Omental fat pad (tissue), 4 donors: Measurements from ENCODE around the gene NPPC. TPM values are rescaled to one million over a fixed set of nuclear protein-coding genes. Genes with fewer than 3 reads are reported as not detected.
A peak's percentile ranks its signal among the peaks of the same experiment; 100 is the strongest.

Source experiments
- ATAC-seq: fragments of 150-250 bp; one replicate; pipeline ENCODE4 v1.9.1; 2016; ENCODE audit warnings: mild to moderate bottlenecking, moderate library complexity; ENCODE audit not compliant: low FRiP score
- DNase-seq: peaks from one replicate; pipeline ENCODE4 v3.0.0-alpha.2; 2019; ENCODE audit warnings: low spot score
- CTCF ChIP-seq, 3 donors: fragments of 450-650 bp; IDR thresholded peaks; one replicate each; pipeline ENCODE4 v1.5.1; 2016 to 2017; ENCODE audit warnings: antibody characterized with exemption in 3 of 3, mild to moderate bottlenecking in 3 of 3, moderate library complexity in 2 of 3
- total RNA-seq, 4 donors: library from RNA; depleted of rRNA; stranded (reverse); fragments of >200 nt; gene quantifications; one replicate each; pipeline ENCODE4 v1.1.0, GENCODE V29; 2016

NPPC gene
- total RNA-seq, 4 donors from 2014 or later = not detected

DNA sequence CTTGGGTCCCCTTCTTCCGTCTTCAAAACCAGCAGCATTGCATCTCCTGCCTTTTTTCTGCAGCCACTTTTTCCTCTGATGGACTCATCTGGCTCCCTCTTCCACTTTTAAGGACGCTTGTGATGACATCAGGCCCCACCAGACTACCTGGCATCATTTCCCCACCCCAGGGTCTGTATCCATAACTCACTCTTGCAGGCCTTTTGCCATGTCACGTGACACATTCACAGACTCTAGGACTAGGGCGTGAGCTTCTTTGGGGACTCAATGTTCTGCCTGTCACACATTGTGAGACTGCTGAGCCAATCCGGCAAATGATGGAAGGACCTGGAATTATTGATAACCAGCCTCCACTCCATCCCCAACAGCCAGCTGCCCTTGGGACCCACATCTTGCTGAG lies 23.6 kb downstream of the NPPC start:
- no peak for ATAC-seq
- TF ChIP-seq CTCF (IDR thresholded peaks at IDR 0.05) = no peak
- DNase-seq = no peak

DNA sequence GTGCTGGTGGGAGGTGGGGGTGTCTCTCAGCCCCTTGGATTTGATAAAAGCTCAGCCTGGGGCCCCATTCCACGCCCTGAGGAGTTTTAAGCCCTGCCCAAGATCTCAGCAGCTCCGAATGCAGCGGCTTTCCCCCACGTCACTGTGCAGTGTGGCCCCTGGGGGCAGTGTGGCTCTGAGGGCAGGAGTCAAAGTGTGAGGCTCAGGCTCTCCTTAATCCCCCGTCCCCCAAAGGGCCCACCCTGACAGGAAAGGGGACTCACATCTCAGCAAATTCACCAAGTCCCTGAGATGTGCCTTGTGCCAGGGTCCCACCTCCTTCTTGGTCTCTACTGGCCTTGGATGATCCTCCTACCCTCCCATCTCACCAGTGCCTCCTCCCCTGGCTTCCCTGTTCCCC lies 25.2 kb downstream of the NPPC start:
- ATAC-seq (no peak), DNase-seq (no peak)
- no peak for TF ChIP-seq CTCF (IDR thresholded peaks at IDR 0.05)

- peak; percentile 60 for DNase-seq
- TF ChIP-seq CTCF (IDR thresholded peaks at IDR 0.05) = no peak
- ATAC-seq = no peak
These were observed 25.7 kb downstream of the NPPC start for GRCh38 chr2:231900486-231900942.

- ATAC-seq = no peak
- DNase-seq = no peak
- no peak for TF ChIP-seq CTCF (IDR thresholded peaks at IDR 0.05)
These were observed 31.4 kb downstream of the NPPC start for GRCh38 chr2:231894566-231895380.

GRCh38 chr2:231891514-231891905 lies 34.7 kb downstream of the NPPC start:
- DNase-seq = no peak
- TF ChIP-seq CTCF (IDR thresholded peaks at IDR 0.05) = no peak
- ATAC-seq = no peak

DNA sequence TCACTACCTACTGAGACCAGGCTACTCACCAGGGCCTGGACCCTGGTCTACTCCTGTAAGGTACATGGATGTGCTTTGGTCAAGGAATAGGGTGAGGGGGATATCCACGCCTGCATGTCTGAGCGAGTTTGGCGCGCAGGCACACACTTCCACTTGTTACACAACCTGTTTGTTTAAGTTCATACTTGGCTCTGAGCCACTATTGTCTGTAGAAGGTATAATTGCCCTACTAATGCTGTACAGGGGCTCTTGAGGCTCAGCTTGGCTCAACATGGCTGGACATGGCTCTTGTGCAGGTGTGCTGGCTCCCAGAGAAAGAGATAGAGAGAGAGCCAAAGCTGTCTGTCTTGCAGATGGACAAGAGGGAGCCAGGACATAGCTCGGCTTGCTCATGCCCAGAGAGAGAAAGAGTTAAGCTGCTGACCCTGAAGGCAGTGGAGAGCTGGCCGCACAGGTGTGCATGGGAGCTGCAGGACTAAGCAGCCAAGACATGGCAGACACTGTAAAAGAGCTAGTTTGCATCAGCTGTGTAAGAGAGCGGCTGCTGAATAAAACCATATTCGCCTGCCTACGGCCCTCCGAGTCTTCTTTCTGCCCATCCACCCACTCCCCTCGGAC lies 35.2 kb downstream of the NPPC start:
- ATAC-seq (no peak), DNase-seq (no peak)
- TF ChIP-seq CTCF (IDR thresholded peaks at IDR 0.05) = no peak

GRCh38 chr2:231887756-231888155 lies 38.4 kb downstream of the NPPC start:
- no peak for TF ChIP-seq CTCF (IDR thresholded peaks at IDR 0.05)
- ATAC-seq (no peak), DNase-seq (no peak)
